GM21723 (cell line): Measurements from ENCODE around the gene APOBEC3G.
"Not testable (repeated sequence)": the region's sequence is repeated elsewhere in the genome, so short reads cannot be mapped to it uniquely, and the experiment has no call there.

Experiments
- ATAC-seq: cut with Tn5 transposase; IDR thresholded peaks from one replicate; pipeline ENCODE4 v1.9.1; 2021; ENCODE audit warnings: mild to moderate bottlenecking, moderate library complexity; ENCODE audit not compliant: unreplicated experiment

APOBEC3G gene

GRCh38 chr22:39077026-39077840 is at the start of gene APOBEC3G:
TSS of gene APOBEC3G (plus strand) at chr22:39077275. CDS start at chr22:39077362, 87 bp downstream.
- ATAC-seq: peak; percentile 80

- ATAC-seq: no peak
These were observed 49.4 kb upstream of the APOBEC3G start for GRCh38 chr22:39027717-39028116.

GRCh38 chr22:39028281-39028680 is 48.8 kb upstream of the APOBEC3G start:
- no peak for ATAC-seq

DNA sequence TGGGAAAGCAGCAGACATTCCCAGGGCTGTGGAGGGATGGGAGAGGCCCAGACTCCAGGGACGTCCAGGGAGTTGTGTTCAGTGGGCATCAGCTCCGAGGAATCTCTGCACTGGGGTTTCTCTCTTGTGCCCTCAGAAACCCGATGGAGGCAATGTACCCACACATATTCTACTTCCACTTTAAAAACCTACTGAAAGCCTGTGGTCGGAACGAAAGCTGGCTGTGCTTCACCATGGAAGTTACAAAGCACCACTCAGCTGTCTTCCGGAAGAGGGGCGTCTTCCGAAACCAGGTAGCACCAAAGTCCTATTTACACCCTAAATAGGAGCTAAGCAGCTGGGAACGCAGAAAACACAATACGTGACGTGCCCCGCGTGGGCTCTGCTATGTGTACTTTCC is 47.8 kb upstream of the APOBEC3G start:
- ATAC-seq: no peak

DNA sequence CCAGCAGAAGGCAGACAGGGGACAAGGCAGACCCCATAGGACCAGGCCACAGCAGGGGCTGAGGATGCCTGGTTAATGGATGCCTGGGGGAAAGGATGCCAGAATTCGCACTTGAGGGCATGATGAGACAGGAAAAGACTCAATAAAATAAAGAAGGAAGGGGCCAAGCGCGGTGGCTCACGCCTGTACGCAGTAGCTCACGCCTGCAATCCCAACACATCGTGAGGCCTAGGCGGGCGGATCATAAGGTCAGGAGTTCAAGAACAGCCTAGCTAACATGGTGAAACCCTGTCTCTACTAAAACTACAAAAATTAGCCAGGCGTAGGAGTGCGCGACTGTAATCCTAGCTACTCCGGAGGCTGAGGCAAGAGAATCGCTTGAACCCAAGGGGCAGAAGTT is 46.4 kb upstream of the APOBEC3G start:
- ATAC-seq: no peak

- ATAC-seq: not testable (repeated sequence)
These were observed 45.4 kb upstream of the APOBEC3G start for GRCh38 chr22:39031434-39032295.

DNA sequence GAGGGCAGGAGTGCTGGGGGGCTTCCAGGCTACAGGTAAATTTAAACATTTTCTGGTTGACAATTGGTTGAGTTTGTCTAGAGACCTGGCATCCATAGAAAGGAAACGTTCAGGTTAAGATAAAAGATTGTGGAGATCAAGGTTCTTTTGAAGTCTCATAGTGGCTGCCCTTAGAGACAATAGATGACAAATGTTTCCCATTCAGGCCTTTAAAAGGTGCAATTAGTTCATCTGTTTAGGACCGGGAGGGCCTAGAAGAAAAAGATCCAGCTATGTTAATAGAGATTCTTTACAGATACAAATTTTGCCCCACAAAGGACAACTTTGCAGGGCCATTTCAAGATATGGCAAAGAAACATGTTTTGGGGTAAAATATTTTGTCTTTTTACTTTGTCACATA is 40.0 kb upstream of the APOBEC3G start:
- not testable (repeated sequence) for ATAC-seq

DNA sequence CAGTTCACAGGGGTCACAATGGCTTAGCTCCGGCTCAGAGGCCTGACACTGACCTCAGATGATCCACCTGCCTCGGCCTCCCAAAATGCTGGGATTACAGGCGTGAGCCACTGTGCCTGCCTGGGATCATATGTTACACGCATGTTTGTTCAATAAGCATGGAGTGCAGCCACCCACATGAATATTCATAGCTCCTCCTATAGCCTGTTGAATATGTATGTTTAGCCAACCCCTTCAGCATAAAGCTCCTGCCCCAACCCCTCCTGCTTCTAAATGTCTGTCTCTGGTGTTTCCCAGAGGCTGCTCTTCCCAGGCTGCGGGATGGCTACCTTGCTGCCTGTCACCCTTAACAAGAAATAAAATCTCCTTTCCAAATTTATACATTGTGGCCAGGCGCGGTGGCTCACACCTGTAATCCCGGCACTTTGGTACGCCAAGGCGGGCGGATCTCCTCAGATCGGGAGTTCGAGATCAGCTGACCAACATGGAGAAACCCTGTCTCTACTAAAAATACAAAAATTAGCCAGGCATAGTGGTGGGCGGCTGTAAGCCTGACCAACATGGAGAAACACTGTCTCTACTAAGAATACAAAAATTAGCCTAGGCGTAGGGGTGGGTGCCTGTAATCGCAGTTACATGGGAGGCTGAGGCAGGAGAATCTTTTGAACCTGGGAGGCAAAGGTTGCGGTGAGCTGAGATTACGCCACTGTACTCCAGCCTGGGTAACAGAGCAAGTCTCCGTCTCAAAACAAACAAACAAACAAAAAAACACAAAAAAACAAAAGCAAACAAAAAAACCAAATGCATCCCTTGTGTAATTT is 37.6 kb upstream of the APOBEC3G start:
- ATAC-seq: no peak

DNA sequence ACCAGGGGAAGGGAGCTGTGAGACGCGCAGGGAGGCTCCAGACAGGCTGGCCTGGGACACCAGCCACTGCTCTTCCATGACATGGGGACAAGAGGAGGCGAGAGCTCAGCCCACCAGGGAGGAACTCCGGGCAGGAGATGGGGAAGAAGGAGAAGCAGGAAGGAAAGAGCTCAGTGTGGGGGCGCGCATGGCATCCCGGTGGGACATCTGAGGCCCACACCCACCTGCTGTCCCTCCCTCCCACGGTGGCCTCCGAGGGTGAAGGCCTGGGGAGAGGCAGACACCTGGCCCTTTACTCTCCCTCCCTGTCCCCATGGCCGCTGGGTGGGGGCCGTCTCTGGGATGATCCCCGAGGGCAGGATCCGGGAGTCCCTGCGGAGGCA is 36.9 kb upstream of the APOBEC3G start:
- peak; percentile 5 for ATAC-seq

DNA sequence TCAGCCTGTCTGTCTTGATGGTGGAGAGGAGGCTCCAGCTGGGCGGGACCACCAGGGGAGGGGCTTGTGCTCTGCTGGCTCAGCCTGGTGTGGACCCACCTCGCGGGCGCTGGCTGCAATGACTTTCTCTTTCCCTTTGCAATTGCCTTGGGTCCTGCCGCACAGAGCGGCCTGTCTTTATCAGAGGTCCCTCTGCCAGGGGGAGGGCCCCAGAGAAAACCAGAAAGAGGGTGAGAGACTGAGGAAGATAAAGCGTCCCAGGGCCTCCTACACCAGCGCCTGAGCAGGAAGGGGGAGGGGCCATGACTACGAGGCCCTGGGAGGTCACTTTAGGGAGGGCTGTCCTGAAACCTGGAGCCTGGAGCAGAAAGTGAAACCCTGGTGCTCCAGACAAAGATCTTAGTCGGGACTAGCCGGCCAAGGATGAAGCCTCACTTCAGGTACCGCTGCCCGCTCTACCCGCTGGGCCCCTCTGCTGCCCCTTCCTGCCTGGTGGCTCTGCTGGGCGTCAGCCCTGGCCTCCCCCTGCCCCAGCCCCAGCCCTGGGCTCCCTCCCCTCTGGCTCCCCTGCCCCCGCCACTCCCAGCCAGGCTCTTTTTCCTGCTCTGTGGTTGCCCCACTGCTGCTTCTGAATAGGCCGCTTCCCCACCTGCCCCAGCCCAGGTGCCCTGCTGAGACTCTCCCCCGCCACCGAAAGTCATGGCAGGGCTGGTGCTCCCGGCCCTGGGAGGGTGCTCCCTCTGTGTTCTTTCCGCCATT is 36.4 kb upstream of the APOBEC3G start, which contains the start of gene APOBEC3F:
Gene APOBEC3F (plus strand): TSS at position 327 of the 759 bp plus-strand sequence. CDS start 97 bp downstream, at position 424.
- ATAC-seq: peak; percentile 87

GRCh38 chr22:39041908-39042307 is 35.2 kb upstream of the APOBEC3G start:
- ATAC-seq: no peak

DNA sequence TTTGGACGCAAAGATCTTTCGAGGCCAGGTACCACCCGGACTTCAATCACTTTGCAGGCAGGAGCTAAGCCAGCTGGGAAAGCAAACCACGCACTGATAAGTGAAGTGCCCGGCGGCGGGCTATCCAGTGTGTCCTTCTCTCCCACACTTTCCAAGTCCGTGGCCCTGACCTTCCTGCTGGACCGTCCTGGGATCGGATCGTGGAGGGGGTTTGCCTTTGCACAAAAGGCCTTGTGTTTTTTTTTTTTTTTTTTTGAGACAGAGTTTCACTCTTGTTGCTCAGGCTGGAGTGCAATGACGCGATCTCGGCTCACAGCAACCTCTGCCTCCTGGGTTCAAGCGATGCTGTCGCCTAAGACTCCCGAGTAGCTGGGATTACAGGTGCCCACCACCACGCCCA is 34.0 kb upstream of the APOBEC3G start:
- ATAC-seq: not testable (repeated sequence)

GRCh38 chr22:39045136-39045535 is 31.9 kb upstream of the APOBEC3G start:
- not testable (repeated sequence) for ATAC-seq

GRCh38 chr22:39049486-39049885 is 27.6 kb upstream of the APOBEC3G start:
- not testable (repeated sequence) for ATAC-seq

GRCh38 chr22:39051844-39052495 is 25.1 kb upstream of the APOBEC3G start:
- not testable (repeated sequence) for ATAC-seq

DNA sequence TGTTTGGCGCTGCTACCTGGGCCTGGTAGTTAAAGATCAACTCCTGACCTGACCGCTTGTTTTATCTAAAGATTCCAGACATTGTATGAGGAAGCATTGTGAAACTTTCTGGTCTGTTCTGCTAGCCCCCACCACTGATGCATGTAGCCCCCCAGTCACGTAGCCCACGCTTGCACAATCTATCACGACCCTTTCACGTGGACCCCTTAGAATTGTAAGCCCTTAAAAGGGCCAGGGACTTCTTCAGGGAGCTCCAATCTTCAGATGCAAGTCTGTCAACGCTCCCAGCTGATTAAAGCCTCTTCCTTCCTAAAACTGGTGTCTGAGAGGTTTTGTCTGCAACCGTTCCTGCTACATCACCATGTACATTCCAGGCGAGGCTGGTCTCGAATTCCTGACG is 21.4 kb upstream of the APOBEC3G start:
- ATAC-seq: no peak

- not testable (repeated sequence) for ATAC-seq
These were observed 15.8 kb upstream of the APOBEC3G start for GRCh38 chr22:39061290-39061689.

DNA sequence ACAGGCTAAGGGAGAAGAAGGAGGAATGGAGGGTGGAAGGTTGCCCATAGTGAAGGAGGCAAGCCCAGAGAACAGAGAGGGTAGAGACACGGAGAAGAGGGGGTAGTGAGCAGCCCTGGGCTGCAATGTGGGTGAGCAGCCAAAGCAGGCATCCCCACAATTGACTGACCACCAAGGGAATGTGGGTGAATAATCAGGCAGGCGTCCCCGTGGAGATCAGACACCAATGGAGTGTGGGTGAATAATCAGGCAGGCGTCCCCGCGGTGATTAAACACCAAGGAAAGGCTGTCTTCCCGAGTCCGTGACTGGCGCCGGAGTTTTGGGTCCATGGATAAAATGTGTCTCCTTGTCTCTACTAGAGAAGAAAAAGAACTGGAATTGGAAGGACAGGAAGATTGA is 15.1 kb upstream of the APOBEC3G start:
- not testable (repeated sequence) for ATAC-seq

DNA sequence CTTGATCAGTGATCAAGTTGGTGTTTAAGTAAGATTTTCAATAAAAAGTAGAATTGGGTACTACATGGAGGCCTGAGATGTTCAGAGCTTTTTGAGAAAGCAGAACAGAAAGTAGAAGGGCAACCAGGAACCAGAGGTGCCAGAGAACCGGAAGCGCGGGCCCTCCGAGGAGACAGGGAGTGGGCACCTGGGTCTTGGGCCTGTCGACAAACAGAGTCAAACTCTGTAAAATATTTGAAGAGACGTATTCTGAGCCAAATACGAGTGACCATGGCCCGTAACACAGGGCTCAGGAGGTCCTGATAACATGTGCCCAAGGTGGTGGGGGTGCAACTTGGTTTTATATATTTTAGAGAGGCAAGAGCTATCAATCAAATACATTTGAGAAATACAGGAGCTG is 13.2 kb upstream of the APOBEC3G start:
- not testable (repeated sequence) for ATAC-seq
